Activated naive CD8-positive, alpha-beta T cell treated with anti-CD3 and anti-CD28 coated beads, Interleukin-2, amount 50 U/mL, for 24 hours (primary cell): ENCODE results near the gene CABLES2.

Source experiments
- ATAC-seq: fragments of 150-1000 bp; cut with Tn5 transposase; one replicate; pipeline ENCODE4 v1.10.0; 2021
- DNase-seq: peaks from one replicate; pipeline ENCODE4 v3.0.0; 2021
- H3K27ac Mint-ChIP-seq: one replicate; pipeline ENCODE4 v1.8.0; 2021; ENCODE audit warnings: mild to moderate bottlenecking, mixed read lengths
- H3K27me3 Mint-ChIP-seq: one replicate; pipeline ENCODE4 v1.8.0; 2021; ENCODE audit warnings: mixed read lengths
- H3K36me3 Mint-ChIP-seq: one replicate; pipeline ENCODE4 v1.8.0; 2021; ENCODE audit warnings: low read depth, mixed read lengths
- H3K4me1 Mint-ChIP-seq: one replicate; pipeline ENCODE4 v1.8.0; 2021; ENCODE audit warnings: mixed read lengths
- H3K4me3 Mint-ChIP-seq: one replicate; pipeline ENCODE4 v1.8.0; 2021; ENCODE audit warnings: mild to moderate bottlenecking, moderate library complexity, mixed read lengths
- H3K9me3 Mint-ChIP-seq: one replicate; pipeline ENCODE4 v1.8.0; 2021; ENCODE audit warnings: mixed read lengths

The CABLES2 gene

DNA sequence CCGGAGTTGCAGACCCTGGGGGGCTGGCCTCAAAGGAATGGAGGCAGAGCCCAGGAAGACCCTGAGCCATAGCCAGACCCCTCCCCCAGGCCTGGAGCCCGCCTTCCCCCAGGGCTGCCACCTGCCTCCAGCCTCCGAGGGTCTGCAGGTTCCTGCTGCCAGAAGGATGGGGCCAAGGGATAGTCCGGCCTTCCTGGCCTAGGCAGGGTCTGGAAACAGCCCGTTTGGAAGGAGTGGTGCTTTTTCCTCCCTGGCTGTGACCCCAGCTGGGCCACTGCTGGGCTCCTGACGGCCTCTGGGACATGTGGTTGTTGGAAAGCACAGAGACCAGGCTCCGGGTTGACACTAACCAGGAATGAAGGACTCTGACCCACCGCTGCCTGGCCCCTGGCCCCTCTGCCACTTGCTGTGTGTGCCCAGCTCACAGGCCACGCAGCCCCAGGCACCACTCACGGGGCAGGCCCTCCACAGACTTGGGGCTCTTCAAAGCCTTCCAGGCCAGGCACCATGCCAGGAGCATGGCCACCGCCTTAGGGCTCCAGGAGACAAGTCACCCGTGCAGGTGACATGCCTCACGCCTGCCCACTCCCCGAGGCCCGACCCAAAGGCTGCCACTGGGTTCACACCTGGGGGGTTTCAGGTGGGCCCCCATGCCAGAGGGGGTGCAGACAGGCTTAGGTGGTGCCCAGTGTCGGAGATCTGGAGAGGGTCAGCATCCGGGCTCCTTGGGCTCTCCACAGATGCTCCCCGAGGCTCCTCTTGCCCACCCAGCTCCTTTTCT, 36.1 kb downstream of the CABLES2 start:
- no peaks in the 10 kb centered on the region for H3K9me3 Mint-ChIP-seq
- ATAC-seq = no peak
- no peaks in the 10 kb centered on the region for H3K36me3 Mint-ChIP-seq
- peaks cover 13% of the 10 kb centered on the region for H3K4me1 Mint-ChIP-seq
- H3K27ac Mint-ChIP-seq = no peak overlapping the region
- H3K27me3 Mint-ChIP-seq = peaks cover 22% of the 10 kb centered on the region
- no peak for DNase-seq
- H3K4me3 Mint-ChIP-seq = no peak overlapping the region

DNA sequence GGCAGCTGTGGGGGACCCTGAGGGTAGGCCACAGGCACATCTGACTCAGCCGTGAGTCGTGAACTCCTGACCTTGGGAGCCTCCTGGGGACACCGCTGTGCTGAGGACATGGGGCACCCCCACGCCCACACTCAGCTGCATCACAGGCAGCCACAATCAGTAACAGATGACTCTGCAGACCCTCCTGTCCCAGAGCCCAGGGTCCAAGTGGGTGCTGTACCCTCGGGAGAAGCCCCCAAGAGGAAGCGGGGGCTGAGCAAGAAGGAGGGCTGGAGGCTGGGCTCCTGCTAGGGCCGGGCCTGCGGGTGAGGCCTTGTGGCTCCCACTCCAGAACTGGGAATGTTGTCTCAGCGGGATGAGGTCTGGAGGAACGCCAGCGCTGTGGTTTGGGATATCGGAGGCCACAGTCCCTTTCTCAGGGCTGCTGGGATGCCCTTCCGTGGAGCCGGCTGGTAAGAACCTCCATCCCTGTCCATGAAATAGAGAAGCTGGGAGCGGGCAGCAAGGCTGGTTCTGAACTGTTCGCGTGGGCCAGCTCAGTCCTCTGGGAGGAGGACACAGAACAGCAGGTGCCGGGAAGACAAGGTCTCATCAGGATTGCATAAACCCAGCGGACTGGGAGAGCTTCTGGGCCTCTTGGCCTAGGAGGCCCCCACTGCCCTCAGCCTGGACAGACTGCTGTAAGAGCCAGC, 36.8 kb downstream of the CABLES2 start:
- Mint-ChIP-seq H3K9me3 (no peaks in the 10 kb centered on the region), H3K27ac (no peak overlapping the region), H3K27me3 (peaks cover 25% of the 10 kb centered on the region), H3K4me3 (no peak overlapping the region), H3K4me1 (peaks cover 13% of the 10 kb centered on the region), H3K36me3 (no peaks in the 10 kb centered on the region)
- DNase-seq = peak; percentile 71
- peak; percentile 82 for ATAC-seq

DNA sequence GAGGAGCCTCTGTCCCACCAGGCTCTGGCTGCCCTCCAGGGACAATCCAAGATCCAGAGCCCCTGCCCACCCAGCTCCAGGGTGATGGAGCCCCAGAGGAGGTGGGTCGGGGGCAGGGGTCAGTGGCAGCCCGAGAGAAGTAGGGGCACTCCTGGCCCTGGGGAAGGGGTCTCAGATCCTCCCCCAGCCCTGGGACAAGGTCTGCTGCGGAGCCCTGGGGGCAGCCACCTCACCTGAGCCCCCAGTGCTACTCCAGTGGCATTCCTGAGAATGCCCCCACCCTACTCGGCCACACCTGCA, 37.3 kb downstream of the CABLES2 start:
- H3K27ac Mint-ChIP-seq = no peak overlapping the region
- H3K9me3 Mint-ChIP-seq = no peaks in the 10 kb centered on the region
- H3K36me3 Mint-ChIP-seq = no peaks in the 10 kb centered on the region
- H3K4me1 Mint-ChIP-seq = peaks cover 13% of the 10 kb centered on the region
- no peak for ATAC-seq
- no peak for DNase-seq
- no peak overlapping the region for H3K4me3 Mint-ChIP-seq
- peaks cover 30% of the 10 kb centered on the region for H3K27me3 Mint-ChIP-seq

DNA sequence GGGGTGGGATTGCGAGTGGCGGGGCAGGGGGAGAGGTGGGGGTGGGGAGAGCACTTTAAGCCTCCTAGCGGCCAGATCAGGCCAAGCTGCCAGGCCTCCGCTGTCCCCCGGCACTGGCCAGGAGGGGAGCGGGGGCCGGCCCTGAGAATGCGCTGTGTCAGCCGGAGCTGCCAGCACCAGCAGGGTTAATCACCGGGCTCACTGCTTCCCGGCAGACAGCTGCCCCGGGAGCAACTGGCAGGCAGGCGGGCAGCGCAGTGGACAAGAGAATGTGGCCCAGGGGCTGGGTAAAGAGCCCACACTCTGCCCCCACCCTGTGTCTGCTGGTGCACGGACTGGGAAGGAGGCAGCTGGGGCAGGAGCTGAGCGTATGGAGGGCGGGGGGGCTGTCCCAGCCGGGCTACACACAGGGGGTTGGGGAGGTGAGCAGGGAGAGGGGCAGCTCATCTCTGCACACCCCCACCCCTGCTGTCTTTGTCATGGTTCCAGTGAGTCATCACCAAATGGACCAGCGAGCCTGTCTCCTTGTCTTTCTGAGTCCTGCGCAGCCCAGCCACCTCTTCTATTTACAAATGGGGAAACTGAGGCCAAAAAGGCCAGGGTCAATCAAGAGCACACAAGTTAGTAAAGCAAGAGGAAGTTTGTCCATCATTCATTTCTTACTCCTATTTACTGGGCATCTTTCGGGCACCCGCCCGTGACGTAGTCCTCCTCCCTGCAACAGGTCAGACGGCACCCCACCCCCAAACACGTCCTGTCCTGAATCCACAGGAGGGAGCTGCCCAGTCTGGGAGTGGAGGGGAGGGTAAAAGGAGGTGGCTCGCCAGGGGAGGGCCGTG, 37.9 kb downstream of the CABLES2 start:
- DNase-seq (no peak), ATAC-seq (no peak)
- no peaks in the 10 kb centered on the region for H3K36me3 Mint-ChIP-seq
- H3K27ac Mint-ChIP-seq = no peak overlapping the region
- H3K4me3 Mint-ChIP-seq = no peak overlapping the region
- no peaks in the 10 kb centered on the region for H3K9me3 Mint-ChIP-seq
- peaks cover 13% of the 10 kb centered on the region for H3K4me1 Mint-ChIP-seq
- peaks cover 31% of the 10 kb centered on the region for H3K27me3 Mint-ChIP-seq

DNA sequence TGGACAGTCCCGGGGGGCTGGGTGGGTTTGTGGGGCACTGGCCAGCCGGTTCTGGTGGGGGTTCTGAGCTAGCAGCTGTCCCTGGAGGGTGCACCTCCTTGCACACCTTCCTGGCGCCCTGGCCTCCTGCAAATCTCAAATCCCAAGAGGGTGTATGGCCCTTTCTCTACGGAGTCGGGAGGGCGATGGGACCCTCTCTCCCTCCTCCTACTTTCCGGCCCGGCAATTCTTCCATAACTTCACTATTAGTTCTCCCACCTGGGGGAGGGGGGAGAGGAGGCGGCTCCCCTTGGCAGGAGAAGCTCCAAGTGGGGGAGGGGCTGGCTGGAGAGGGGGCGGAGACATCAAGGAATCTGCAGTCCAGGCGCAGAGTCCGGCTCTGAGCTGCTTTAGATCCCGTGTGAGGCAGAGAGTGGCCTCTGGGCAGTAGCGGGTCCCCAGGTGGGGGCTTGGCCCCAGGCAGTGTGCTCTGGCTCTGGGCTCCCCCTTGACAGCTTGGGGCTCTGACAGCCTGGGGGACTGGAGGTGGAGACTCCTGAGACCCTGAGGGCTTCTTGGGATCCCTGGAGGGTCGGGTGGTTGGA, 38.6 kb downstream of the CABLES2 start:
- Mint-ChIP-seq H3K36me3 (no peaks in the 10 kb centered on the region), H3K4me1 (peaks cover 13% of the 10 kb centered on the region), H3K9me3 (no peaks in the 10 kb centered on the region), H3K27ac (no peak overlapping the region), H3K4me3 (no peak overlapping the region), H3K27me3 (peaks cover 31% of the 10 kb centered on the region)
- ATAC-seq (no peak), DNase-seq (no peak)

DNA sequence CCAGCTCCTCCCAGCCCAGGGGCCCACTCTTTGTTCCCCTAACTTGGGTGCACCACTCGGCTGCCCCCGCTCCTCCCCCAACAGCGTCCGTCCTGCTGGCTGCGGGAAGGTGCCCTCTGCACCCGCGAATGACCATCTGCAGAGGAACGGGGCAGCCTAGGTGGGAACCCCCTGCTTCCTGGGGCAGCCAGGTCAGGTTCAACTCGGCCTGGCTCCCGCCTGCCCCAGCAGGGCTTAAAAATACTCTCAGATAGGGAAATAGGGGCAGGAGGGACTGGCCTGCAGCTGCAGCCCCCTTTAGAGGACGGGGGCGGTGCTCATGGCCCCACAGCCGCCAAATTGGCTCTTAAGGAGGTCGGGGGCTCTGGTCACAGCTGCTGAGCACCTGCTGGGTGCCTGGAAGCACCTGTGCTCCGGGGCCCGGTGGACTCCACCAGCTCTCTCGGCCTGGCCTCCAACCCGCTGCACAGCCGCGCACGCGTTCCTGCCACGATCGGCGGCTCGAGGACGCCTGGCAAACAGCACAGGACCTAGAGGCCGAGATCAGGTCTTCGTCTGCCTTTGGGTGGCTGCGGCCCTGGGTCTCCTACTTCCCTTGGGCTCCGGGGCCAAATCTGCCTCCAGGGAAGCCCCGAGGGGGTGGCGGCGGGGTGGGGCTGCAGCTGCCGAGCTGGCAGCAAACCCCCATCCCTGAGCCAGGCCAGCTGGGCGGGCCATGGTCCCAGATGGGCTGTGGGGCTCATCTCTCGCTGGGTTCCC, 39.3 kb downstream of the CABLES2 start:
- H3K27me3 Mint-ChIP-seq = peaks cover 27% of the 10 kb centered on the region
- H3K36me3 Mint-ChIP-seq = no peaks in the 10 kb centered on the region
- H3K27ac Mint-ChIP-seq = no peak overlapping the region
- peaks cover 13% of the 10 kb centered on the region for H3K4me1 Mint-ChIP-seq
- no peaks in the 10 kb centered on the region for H3K9me3 Mint-ChIP-seq
- ATAC-seq (no peak), DNase-seq (no peak)
- H3K4me3 Mint-ChIP-seq = peak overlapping the region; percentile 26

DNA sequence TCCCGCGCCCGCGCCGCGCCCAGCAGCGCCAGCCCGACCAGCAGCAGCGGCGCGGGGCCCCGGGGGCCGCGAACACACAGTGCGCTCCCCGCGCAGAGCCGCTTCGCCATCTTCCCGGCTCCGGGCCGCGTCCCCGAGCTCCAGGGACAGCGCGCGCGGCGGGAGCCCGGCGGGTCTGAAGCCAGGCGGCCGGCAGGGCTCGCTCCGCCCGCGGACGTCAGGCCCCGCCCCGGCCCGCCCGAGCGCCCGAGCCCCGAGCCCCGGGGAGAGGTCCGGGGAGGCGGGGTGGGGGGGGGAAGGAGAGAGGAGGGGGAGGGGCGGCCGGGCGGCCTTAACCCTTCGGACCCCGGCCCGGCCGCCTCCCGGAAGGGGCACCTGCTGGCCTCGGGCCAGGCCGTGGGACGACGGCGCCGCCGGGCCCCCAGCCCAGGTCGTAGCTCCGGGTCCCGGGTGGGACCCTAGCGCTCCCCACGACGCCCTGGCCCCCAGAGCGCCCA, 39.9 kb downstream of the CABLES2 start, which contains the start of gene LAMA5:
Gene LAMA5 (minus strand): TSS at position 177 of the 497 bp plus-strand sequence. CDS start 67 bp downstream, at position 110.
- no peaks in the 10 kb centered on the region for H3K36me3 Mint-ChIP-seq
- H3K9me3 Mint-ChIP-seq = no peaks in the 10 kb centered on the region
- ATAC-seq (no peak), DNase-seq (no peak)
- H3K4me3 Mint-ChIP-seq = peak within 1 kb of the TSS; percentile 26
- H3K4me1 Mint-ChIP-seq = peaks cover 13% of the 10 kb centered on the region
- H3K27ac Mint-ChIP-seq = no peak within 1 kb of the TSS
- peaks cover 26% of the 10 kb centered on the region for H3K27me3 Mint-ChIP-seq

DNA sequence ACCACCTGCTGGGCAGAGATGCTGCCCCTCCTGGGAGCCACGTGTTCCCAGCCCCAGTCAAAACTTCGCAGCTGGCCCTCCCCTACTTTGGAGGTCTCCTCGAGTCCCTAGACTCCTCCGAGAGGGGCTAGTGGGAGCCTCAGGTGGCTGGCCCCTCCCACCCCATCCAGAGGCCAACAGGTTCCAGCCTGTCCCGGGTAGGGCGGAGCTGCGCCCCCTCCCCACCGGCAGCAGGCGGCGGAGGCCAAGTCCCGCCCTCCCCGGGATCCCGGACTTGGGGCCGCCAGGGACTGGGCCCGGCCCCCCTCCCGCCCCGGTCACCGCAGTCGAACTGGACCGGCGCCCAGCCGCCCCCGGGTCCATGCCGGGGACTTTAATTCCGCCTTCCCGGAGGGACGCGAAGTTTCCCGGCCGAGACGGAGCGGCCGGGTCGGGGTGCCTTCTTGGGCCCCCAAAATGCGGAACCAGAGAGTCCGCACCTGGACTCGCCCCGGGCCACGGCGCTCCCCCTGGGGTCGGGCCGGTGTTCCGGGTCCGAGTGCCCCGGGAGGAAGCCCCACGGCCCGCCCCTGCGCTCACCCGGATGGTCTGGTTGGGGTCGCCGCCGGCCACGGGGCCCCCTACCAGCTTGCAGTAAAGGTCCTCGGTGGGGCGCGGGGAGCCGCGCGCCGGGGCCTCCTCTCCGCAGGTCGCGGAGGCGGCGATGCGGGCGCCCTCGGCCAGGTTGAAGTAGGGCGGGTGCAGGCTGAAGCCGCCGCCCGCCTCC, 40.5 kb downstream of the CABLES2 start:
- Mint-ChIP-seq H3K27ac (no peak overlapping the region), H3K36me3 (no peaks in the 10 kb centered on the region), H3K27me3 (peaks cover 26% of the 10 kb centered on the region), H3K9me3 (no peaks in the 10 kb centered on the region), H3K4me3 (no peak overlapping the region), H3K4me1 (peaks cover 13% of the 10 kb centered on the region)
- ATAC-seq = no peak
- no peak for DNase-seq

DNA sequence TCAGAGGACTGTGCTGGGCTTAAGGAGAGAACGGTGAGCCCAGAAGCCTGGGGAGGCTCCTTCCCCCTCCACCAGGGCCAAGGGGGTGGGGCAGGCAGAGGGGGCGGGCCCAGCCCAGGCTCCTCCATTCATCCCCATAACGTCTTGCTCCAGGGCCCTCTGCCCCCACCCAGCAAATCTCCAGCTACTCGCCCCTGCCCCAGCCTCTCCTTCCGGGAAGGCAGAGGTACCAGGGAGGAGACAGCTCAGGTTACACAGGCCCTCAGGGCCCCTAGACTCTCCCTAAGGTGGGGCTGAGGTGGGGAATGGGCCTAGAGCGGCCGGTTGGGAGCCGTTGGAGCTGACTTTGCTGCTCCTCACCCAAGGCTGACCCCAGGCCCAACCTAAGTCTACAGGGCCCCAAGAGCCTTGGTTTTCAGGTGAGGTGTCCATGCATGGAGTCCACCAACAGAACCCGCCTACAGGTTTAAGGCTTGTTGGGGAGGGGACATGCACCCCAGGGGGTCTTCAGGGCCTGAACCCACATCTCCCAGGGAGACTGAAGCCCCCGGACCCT, 41.2 kb downstream of the CABLES2 start:
- ATAC-seq (no peak), DNase-seq (no peak)
- no peaks in the 10 kb centered on the region for H3K36me3 Mint-ChIP-seq
- H3K4me1 Mint-ChIP-seq = peaks cover 13% of the 10 kb centered on the region
- H3K27me3 Mint-ChIP-seq = peaks cover 26% of the 10 kb centered on the region
- H3K27ac Mint-ChIP-seq = no peak overlapping the region
- no peaks in the 10 kb centered on the region for H3K9me3 Mint-ChIP-seq
- no peak overlapping the region for H3K4me3 Mint-ChIP-seq

DNA sequence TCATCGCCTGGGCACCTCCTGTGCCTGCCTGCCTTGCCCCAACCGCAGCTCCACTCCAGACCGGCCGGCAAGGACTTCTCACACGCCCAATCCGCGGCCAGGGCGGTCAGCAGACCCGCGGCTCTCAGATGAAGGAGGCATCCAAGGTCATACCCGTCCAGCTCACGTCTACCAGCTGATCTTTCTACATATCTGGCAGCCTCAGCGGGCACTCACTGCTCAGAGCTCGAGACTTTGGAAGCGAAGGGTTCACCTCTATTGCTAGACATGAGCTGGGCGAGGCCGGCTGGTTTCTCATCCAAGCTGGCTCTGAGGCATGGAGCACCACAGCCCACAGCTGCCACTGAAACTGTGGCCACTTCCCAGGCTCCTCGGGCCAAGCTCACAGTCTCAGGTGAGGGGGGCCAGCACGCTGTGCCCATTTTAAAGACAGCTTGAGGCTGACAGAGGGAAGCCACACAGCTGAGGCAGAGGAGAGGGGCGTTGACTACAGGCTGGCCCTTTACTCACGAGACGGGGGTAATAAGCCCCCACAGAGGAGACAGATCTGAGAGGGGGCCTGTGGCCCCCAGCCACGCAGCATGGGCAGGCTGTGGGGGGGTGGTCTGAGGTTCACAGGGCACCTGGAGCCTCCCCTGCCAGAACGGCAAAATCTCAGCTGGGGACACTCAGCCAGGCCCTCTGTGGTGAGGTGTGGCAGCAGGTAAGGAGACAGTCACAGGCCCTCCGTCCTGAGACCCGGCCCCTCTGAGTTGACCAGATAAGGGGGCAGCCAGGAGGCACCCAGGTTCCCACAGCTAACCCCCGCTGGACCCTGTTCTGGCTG, 42.0 kb downstream of the CABLES2 start:
- peaks cover 13% of the 10 kb centered on the region for H3K4me1 Mint-ChIP-seq
- ATAC-seq (no peak), DNase-seq (no peak)
- no peaks in the 10 kb centered on the region for H3K36me3 Mint-ChIP-seq
- H3K9me3 Mint-ChIP-seq = no peaks in the 10 kb centered on the region
- peaks cover 26% of the 10 kb centered on the region for H3K27me3 Mint-ChIP-seq
- H3K4me3 Mint-ChIP-seq = no peak overlapping the region
- H3K27ac Mint-ChIP-seq = no peak overlapping the region

DNA sequence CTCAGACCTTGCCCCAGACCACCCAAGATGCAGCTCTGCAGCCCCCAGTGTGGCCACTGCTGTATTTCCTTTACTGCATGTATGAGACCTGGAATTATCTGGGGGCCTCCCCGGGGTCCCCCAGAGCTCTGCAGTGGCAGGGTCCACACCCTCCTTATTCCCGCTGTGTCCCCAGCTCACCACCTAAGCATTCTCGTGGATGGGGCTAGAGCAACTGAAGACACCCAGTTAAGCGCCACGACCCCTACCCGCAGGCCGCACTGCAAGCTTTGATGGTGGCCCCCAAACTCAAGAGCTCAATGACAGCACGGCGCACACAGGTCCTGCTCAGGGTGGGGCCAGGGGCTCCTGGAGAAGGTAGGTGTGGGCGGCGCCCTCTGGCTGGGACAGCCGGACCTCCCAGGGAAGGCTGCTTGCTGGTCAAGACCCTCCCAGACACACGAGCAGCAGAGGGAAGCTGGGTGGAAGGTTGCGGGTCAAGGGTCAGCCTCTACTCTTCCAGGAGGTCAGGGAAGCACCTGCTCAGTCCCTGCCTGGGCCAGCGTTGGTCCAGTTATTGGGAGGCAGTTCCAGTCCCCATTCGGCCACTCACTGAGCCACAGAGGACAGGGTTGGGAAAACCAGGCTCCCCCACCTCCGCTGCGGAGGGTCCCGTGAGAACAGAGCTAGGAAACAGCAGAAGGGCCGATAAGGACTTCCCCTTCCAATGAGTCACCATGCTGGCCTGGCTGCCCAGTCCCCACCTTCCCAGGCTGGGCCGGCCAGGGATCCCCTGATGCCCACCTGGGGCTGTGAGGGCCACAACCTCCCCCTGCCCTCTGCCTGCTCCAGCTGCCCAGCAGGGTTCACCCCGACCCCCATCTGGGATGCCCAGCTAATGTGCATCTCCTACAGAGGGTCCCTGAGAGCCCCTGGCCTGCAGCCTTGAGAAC, 42.9 kb downstream of the CABLES2 start:
- peaks cover 6% of the 10 kb centered on the region for H3K4me1 Mint-ChIP-seq
- no peak overlapping the region for H3K27ac Mint-ChIP-seq
- no peaks in the 10 kb centered on the region for H3K9me3 Mint-ChIP-seq
- H3K4me3 Mint-ChIP-seq = no peak overlapping the region
- no peak for ATAC-seq
- H3K36me3 Mint-ChIP-seq = no peaks in the 10 kb centered on the region
- H3K27me3 Mint-ChIP-seq = peaks cover 22% of the 10 kb centered on the region
- no peak for DNase-seq
